GM10847 (cell line): ENCODE data around the gene FMNL3.

Source experiments
- POLR2A ChIP-seq: IDR thresholded peaks from 2 replicates; pipeline ENCODE4 v1.6.1; 2011; ENCODE audit not compliant: insufficient read length; ENCODE audit errors: extremely low read depth

Gene FMNL3

GRCh38 chr12:49646871-49647654 lies 60.1 kb downstream of the FMNL3 start:
- TF ChIP-seq POLR2A, result no peak

DNA sequence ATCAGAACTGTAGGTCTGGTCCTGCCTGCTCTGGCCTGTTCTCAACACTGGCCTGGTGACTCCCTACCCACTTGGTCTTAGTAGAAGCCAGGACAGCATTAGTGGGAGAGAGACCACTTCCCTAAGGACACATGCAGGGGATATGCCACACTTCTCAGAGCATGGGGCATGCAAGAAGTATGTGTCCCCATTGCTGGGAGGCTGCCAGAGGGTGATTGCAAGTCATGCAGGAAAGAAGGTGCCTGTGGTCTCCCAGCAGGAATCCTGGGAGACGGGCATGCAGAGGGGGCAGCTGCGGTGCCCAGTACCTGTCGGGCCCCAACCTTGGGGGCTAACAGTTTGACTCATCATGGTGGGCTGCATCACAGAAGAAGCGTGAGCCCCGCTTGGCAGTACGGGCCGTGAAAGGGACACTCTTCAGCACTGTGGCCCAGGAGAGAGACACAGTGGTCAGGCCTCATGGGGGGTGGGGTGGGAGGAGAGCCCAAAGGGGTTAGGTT lies 60.8 kb downstream of the FMNL3 start:
- TF ChIP-seq POLR2A, result no peak

DNA sequence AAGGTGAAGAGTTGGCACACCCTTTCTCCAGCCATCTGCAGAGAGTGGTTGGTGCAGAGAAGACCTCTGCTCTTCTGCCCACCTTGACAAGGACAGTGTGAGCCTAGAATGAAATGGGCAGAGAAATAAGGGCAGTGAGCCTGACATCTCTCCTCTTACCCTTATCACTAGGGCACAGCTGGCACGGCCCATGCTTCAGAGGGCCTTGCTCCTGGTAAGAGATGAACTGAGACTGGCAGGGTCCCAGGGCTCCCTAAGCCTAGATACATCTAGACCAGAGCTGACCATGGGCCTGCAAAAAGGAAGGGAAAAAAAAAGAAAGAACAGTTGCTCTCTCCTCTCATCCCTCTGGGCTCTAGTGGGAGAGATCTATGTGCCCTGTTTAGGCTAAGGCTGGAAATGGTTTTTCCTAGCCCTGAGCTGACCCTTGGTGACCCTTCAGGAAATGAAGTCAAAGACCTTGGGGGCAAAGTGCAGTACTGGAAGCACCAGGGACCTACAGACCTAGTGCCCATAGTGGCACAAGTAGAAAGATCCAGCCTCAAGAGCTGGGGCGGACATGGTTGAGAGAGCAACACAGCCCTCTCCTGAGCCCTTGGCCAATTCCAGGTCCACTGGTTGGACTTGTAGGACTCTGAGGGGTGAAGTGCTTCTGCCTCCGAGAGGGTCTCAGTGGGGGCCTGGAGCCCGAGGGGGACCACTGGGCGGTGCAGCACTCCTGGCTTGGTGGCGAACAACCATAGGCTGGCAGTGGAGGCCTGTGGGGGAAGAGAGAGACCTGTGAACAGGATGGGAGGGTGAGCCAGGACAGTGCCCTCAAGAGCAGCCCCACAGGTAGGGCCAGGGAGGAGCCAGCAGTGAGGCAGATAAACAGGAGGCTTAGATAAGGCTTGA lies 61.8 kb downstream of the FMNL3 start:
- TF ChIP-seq POLR2A, result no peak

GRCh38 chr12:49644620-49644994 lies 62.6 kb downstream of the FMNL3 start:
- no peak for TF ChIP-seq POLR2A

DNA sequence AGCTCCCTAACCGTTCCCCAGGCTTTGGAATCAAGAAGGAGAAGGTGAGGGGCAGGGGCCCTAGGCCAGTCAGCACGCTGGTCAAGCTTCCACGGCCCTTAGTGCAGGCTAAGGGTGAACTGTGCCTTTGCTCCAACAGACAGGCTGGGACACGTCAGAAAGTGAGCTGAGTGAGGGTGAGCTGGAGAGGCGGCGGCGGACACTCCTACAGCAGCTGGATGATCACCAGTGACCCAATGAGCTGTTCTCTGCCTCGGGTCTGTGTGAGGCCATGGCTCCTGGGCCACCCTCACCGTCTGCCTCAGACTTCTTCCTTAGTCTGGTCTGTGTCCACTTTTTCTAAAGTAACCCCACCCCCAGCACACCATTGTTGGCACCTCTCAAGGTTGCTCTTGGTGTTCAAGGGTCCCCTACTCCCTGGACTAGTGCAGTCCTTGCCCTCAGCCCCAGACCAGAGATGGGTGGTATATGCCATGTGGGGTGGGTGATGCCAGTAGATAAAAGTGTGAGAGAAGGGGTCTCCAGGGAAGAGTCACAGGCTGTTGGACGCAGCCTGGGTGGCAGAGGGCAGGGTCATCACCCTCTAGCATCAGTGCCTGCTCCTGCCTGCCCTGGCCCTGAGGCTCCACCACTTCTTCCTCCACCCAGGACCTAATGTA lies 63.1 kb downstream of the FMNL3 start:
- TF ChIP-seq POLR2A, result no peak

GRCh38 chr12:49643135-49643534 lies 64.1 kb downstream of the FMNL3 start:
- TF ChIP-seq POLR2A, result no peak

DNA sequence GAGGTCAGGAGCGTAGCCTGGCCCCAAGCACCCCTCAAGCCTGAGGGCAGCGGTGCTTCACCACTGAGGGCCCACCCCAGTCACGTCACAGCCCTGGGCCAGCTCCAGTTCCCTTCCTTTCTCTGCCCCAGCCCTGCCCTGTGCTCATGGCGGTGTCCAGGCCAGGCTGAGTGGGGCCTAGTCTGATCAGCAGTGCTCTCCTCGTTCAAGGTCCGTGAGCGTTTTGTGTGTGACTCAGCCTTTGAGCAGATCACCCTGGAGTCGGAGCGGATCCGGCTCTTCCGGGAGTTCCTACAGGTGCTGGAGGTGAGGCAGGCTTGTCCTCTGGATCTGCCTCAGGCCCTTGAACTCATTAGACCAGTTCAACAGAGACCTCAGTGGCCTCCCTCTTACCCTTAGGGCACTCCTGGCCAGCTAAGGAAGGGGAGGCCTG lies 64.8 kb downstream of the FMNL3 start:
- TF ChIP-seq POLR2A, result no peak

GRCh38 chr12:49641748-49642369 lies 65.3 kb downstream of the FMNL3 start:
- TF ChIP-seq POLR2A, result no peak

DNA sequence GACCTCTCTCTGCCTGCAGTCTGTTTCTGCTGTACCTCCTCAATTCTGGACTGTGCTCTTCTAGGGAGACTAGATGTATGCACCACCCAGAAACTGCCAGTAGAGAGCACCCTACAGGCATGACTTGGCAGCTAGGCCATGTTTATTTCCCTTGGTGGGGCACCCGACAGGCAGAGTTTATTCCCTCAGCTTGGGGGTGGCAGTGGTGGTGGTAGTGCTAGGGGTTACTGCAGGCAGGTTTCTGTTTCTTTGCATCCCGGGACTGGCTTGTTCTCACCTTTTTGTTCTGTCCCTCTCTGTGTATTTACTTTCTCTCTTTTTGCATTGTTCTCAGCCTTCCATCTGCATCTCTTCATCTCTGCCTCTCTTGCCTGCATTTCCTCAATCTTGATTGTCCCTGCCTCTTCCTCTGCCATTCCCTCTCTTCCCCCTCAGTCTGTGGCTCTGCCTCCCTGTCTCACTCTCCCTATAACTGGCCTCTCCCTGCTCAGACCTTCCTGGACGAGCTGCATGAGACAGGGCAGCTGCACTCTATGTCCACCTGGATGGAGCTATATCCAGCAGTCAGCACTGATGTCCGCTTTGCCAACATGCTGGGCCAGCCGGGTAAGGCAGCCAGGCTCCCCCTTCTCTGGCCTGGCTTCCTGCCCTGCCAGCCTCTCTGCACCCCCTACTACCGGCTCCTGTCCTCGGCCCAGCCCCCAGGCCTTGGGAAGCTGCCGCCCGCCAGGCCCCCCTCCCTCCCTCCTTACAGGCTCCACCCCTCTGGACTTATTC lies 70.0 kb downstream of the FMNL3 start:
- TF ChIP-seq POLR2A, result no peak

- TF ChIP-seq POLR2A, result no peak
These were observed 70.6 kb downstream of the FMNL3 start for GRCh38 chr12:49636574-49636973.

DNA sequence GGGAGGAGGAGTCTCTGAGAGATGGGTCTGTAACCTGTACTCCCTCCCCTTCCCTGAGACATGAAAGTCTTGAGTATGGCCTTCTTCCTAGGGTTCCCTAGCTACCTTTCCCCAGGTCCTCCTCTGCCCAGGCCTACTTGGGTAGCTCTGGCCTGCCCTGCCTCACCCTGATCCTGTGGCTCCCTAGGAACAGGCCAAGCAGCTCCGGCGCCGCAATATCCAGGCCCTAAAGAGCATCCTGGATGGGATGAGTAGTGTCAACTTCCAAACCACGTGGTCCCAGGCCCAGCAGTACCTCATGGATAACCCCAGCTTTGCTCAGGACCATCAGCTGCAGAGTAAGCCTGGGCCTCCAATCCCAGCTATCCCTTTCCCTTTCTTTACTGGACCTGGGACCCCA lies 71.5 kb downstream of the FMNL3 start:
- TF ChIP-seq POLR2A, result no peak

- TF ChIP-seq POLR2A, result no peak
These were observed 72.2 kb downstream of the FMNL3 start for GRCh38 chr12:49635036-49635435.

- no peak for TF ChIP-seq POLR2A
These were observed 73.4 kb downstream of the FMNL3 start for GRCh38 chr12:49633703-49634345.

DNA sequence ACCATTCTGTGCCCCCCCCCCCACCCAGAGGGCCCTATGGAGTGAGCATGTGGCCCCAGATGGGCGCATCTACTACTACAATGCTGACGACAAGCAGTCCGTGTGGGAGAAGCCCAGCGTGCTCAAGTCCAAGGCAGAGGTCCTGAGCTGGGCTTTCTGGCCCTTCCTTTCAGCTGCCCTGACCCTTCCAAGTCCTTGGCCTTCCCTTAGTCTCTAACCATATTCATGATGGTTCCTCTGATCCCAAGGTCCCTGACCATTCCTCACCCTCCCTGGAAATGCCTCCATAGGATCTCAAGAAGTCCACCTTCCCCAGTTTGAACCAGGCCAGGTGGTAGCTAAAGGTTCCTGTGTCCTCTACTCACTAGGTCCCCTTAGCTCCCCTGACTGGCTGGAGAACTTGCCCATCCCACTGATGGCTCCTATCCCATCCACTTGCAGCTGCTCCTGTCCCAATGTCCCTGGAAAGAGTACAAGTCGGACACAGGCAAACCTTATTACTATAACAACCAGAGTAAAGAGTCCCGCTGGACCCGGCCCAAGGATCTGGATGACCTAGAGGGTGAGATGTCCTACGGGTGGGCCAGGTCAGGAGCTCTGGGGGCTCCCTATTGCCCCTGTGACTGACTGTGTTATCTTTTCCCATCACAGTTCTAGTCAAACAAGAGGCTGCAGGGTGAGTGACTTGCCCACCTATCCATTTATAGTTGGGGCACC lies 74.1 kb downstream of the FMNL3 start:
- no peak for TF ChIP-seq POLR2A

GRCh38 chr12:49632401-49632800 lies 74.8 kb downstream of the FMNL3 start:
- TF ChIP-seq POLR2A, result no peak
